H9 (cell line): ENCODE results near the gene DMD. TPM values are rescaled to one million over a fixed set of nuclear protein-coding genes. Genes with fewer than 3 reads are reported as not detected.

ENCODE experiments used
- DNase-seq: peaks from one replicate; pipeline ENCODE4 v3.0.0-alpha.2; 2017
- H2AFZ ChIP-seq: one replicate; pipeline ENCODE4 v1.6.1; 2013; ENCODE audit warnings: mild to moderate bottlenecking, low read length, control low read depth, moderate library complexity
- H2AK5ac ChIP-seq: 2 replicates; pipeline ENCODE4 v1.6.1; 2013; ENCODE audit warnings: low read length, control low read depth, mixed read lengths; ENCODE audit not compliant: insufficient read length
- H2BK120ac ChIP-seq: one replicate; pipeline ENCODE4 v1.6.1; 2013; ENCODE audit warnings: low read depth, mild to moderate bottlenecking, low read length, control low read depth, inconsistent platforms; ENCODE audit not compliant: poor library complexity, severe bottlenecking
- H2BK12ac ChIP-seq: 2 replicates; pipeline ENCODE4 v1.6.1; 2013; ENCODE audit warnings: low read length, control low read depth, mixed read lengths, low read depth; ENCODE audit not compliant: insufficient read length
- H2BK15ac ChIP-seq: 2 replicates; pipeline ENCODE4 v1.6.1; 2013; ENCODE audit warnings: low read depth, low read length, control low read depth
- H2BK20ac ChIP-seq: one replicate; pipeline ENCODE4 v1.6.1; 2013; ENCODE audit warnings: low read depth, mild to moderate bottlenecking, low read length, control low read depth, inconsistent platforms; ENCODE audit not compliant: poor library complexity, severe bottlenecking
- H2BK5ac ChIP-seq: 2 replicates; pipeline ENCODE4 v1.6.1; 2013; ENCODE audit warnings: low read length, control low read depth, mixed read lengths; ENCODE audit not compliant: insufficient read length
- H3K14ac ChIP-seq: 2 replicates; pipeline ENCODE4 v1.6.1; 2013; ENCODE audit warnings: low read length, control low read depth; ENCODE audit not compliant: insufficient read depth
- H3K18ac ChIP-seq: 2 replicates; pipeline ENCODE4 v1.6.1; 2013; ENCODE audit warnings: low read depth, mild to moderate bottlenecking, mixed read lengths, low read length, control low read depth; ENCODE audit not compliant: insufficient read length
- H3K23ac ChIP-seq: 2 replicates; pipeline ENCODE4 v1.6.1; 2013; ENCODE audit warnings: low read length, control low read depth, mixed read lengths, low read depth; ENCODE audit not compliant: insufficient read length
- H3K23me2 ChIP-seq: 2 replicates; pipeline ENCODE4 v1.6.1; 2013; ENCODE audit warnings: low read depth, mild to moderate bottlenecking, mixed read lengths, low read length, control low read depth; ENCODE audit not compliant: insufficient read length, poor library complexity, severe bottlenecking
- H3K27ac ChIP-seq: 2 replicates; pipeline ENCODE4 v1.5.1; 2013; ENCODE audit warnings: low read length, control low read depth, mixed read lengths, low read depth; ENCODE audit not compliant: insufficient read length
- H3K27me3 ChIP-seq: 2 replicates; pipeline ENCODE4 v1.6.1; 2013; ENCODE audit warnings: low read length, control low read depth, inconsistent platforms; ENCODE audit not compliant: insufficient read depth
- H3K4ac ChIP-seq: 2 replicates; pipeline ENCODE4 v1.6.1; 2013; ENCODE audit warnings: low read depth, mild to moderate bottlenecking, control low read depth, inconsistent platforms, low read length, moderate library complexity
- H3K4me1 ChIP-seq: 2 replicates; pipeline ENCODE4 v1.6.1; 2013; ENCODE audit warnings: low read length, control low read depth, inconsistent platforms; ENCODE audit not compliant: insufficient read depth
- H3K4me2 ChIP-seq: 2 replicates; pipeline ENCODE4 v1.6.1; 2013; ENCODE audit warnings: low read length, control low read depth, mixed read lengths; ENCODE audit not compliant: insufficient read length, insufficient read depth
- H3K56ac ChIP-seq: 2 replicates; pipeline ENCODE4 v1.6.1; 2013; ENCODE audit warnings: low read depth, mild to moderate bottlenecking, mixed read lengths, low read length, control low read depth; ENCODE audit not compliant: insufficient read length
- H3K79me1 ChIP-seq: 2 replicates; pipeline ENCODE4 v1.6.1; 2013; ENCODE audit warnings: low read depth, mild to moderate bottlenecking, moderate library complexity, low read length, control low read depth, inconsistent platforms; ENCODE audit not compliant: insufficient read depth, poor library complexity, severe bottlenecking
- H3K79me2 ChIP-seq: 2 replicates; pipeline ENCODE4 v1.6.1; 2013; ENCODE audit warnings: low read length, control low read depth, inconsistent platforms; ENCODE audit not compliant: insufficient read depth
- H3K9ac ChIP-seq: 2 replicates; pipeline ENCODE4 v1.6.1; 2013; ENCODE audit warnings: low read length, control low read depth, mixed read lengths; ENCODE audit not compliant: insufficient read length; ENCODE audit errors: extremely low read depth
- H3K9me3 ChIP-seq: one replicate; pipeline ENCODE4 v1.6.1; 2013; ENCODE audit warnings: low read depth, low read length, inconsistent platforms; ENCODE audit not compliant: control insufficient read depth
- H3T11ph ChIP-seq: one replicate; pipeline ENCODE4 v1.6.1; 2013; ENCODE audit warnings: mild to moderate bottlenecking, low read length, control low read depth, inconsistent platforms
- H4K20me1 ChIP-seq: one replicate; pipeline ENCODE4 v1.6.1; 2013; ENCODE audit not compliant: control insufficient read depth, insufficient read length, insufficient read depth
- H4K5ac ChIP-seq: 2 replicates; pipeline ENCODE4 v1.6.1; 2013; ENCODE audit warnings: low read depth, mild to moderate bottlenecking, mixed read lengths, low read length, control low read depth; ENCODE audit not compliant: insufficient read length
- H4K8ac ChIP-seq: replicated peaks from 2 replicates; pipeline ENCODE4 v1.6.1; 2013; ENCODE audit warnings: low read length, control low read depth, mixed read lengths, low read depth; ENCODE audit not compliant: insufficient read length
- H4K91ac ChIP-seq: 2 replicates; pipeline ENCODE4 v1.6.1; 2013; ENCODE audit warnings: low read depth, mild to moderate bottlenecking, moderate library complexity, mixed read lengths, low read length, control low read depth; ENCODE audit not compliant: insufficient read length
- H3K27ac Mint-ChIP-seq, 3 experiments: 2 replicates in 2 of 3; 3 replicates in 1 of 3; pipeline ENCODE4 v1.8.0; 2020 to 2021; ENCODE audit warnings: mixed read lengths in 3 of 3, mild to moderate bottlenecking in 1 of 3, moderate library complexity in 1 of 3
- H3K27me3 Mint-ChIP-seq: 2 replicates; pipeline ENCODE4 v1.8.0; 2021; ENCODE audit warnings: low read depth, mild to moderate bottlenecking, moderate library complexity, mixed read lengths
- H3K36me3 Mint-ChIP-seq, 3 experiments: 2 replicates in 2 of 3; 3 replicates in 1 of 3; pipeline ENCODE4 v1.8.0; 2020 to 2021; ENCODE audit warnings: low read depth in 3 of 3, mixed read lengths in 3 of 3; ENCODE audit not compliant: insufficient read depth in 1 of 3
- H3K4me1 Mint-ChIP-seq, 2 experiments: 2 replicates each; pipeline ENCODE4 v1.8.0; 2020; ENCODE audit warnings: mixed read lengths in 2 of 2
- H3K4me3 Mint-ChIP-seq, 2 experiments: 2 replicates in 1 of 2; 3 replicates in 1 of 2; pipeline ENCODE4 v1.8.0; 2020 to 2021; ENCODE audit warnings: mild to moderate bottlenecking in 2 of 2, mixed read lengths in 2 of 2, moderate library complexity in 1 of 2
- H3K9me3 Mint-ChIP-seq, 2 experiments: 2 replicates in 1 of 2; 3 replicates in 1 of 2; pipeline ENCODE4 v1.8.0; 2020; ENCODE audit warnings: mild to moderate bottlenecking in 2 of 2, mixed read lengths in 2 of 2, moderate library complexity in 1 of 2
- WGBS: extraction: QIAGEN DNeasy Blood & Tissue Kit; methylation state at CpG from one replicate; pipeline ENCODE4 v1.1.7; 2013; ENCODE audit warnings: missing lambda C conversion rate, low lambda C conversion rate, mixed read lengths; ENCODE audit not compliant: insufficient read length; ENCODE audit errors: extremely low coverage; 5-methylcytosine and 5-hydroxymethylcytosine counted together
- total RNA-seq: library from RNA; stranded (reverse); gene quantifications from 2 replicates; pipeline ENCODE4 v1.2.1, GENCODE V29; 2021
- TF ChIP-seq, protein P1 (sequence below): fragments of 200-600 bp; sonication (generic); conservative IDR thresholded peaks from 3 replicates; pipeline ENCODE4 v1.8.0; 2021; ENCODE audit warnings: antibody characterized with exemption, mild to moderate bottlenecking

The DMD gene
- total RNA-seq, 1 experiment from 2014 or later = 3.8 TPM

DNA sequence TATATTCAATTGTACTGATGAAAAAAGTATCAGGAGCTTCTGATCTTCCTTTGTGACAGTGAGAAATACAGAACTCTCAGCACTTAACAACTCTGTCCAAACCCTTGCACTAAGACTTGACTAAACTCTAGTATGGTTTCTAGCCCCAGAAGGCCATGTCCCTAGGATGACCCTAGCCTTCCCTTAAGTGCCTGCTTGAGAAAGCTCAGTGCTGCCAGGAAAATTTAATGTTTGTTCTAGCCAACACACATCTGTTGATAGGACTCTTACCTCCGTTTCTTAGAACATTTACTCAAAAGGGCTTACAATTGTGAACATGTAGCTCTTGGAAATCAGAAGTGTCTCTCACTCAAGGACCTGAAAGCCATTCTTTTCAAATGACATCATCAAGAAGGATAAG, 1084.4 kb downstream of the DMD start:
- H3K27me3 Mint-ChIP-seq = no peaks in the 10 kb centered on the region; the same call in none of the 2 replicates
- TF ChIP-seq, protein P1, sequence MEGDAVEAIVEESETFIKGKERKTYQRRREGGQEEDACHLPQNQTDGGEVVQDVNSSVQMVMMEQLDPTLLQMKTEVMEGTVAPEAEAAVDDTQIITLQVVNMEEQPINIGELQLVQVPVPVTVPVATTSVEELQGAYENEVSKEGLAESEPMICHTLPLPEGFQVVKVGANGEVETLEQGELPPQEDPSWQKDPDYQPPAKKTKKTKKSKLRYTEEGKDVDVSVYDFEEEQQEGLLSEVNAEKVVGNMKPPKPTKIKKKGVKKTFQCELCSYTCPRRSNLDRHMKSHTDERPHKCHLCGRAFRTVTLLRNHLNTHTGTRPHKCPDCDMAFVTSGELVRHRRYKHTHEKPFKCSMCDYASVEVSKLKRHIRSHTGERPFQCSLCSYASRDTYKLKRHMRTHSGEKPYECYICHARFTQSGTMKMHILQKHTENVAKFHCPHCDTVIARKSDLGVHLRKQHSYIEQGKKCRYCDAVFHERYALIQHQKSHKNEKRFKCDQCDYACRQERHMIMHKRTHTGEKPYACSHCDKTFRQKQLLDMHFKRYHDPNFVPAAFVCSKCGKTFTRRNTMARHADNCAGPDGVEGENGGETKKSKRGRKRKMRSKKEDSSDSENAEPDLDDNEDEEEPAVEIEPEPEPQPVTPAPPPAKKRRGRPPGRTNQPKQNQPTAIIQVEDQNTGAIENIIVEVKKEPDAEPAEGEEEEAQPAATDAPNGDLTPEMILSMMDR = no peak

More for the DNA sequence above, 1084.4 kb downstream of the DMD start:
- Histone ChIP-seq H3K4ac (no peak overlapping the region), H4K20me1 (no peaks in the 10 kb centered on the region), H3K18ac (no peak overlapping the region), H3K27ac (no peak overlapping the region), H4K91ac (no peak overlapping the region), H2BK12ac (no peak overlapping the region), H3T11ph (no peak overlapping the region), H4K8ac (no peak overlapping the region), H2AK5ac (no peak overlapping the region), H3K79me1 (no peaks in the 10 kb centered on the region), H3K4me2 (no peak overlapping the region), H2BK15ac (no peak overlapping the region), H3K56ac (no peak overlapping the region), H3K9ac (no peak overlapping the region), H4K5ac (no peak overlapping the region), H3K4me1 (no peaks in the 10 kb centered on the region), H2BK20ac (no peak overlapping the region), H3K27me3 (no peaks in the 10 kb centered on the region), H3K9me3 (no peaks in the 10 kb centered on the region), H3K14ac (no peak overlapping the region), H2BK120ac (no peak overlapping the region), H2BK5ac (no peak overlapping the region), H3K23ac (no peak overlapping the region), H3K23me2 (no peaks in the 10 kb centered on the region), H3K79me2 (no peaks in the 10 kb centered on the region), H2AFZ (no peak overlapping the region)
- H3K27ac Mint-ChIP-seq = no peak overlapping the region; a peak in 1 of 7 replicates
- H3K9me3 Mint-ChIP-seq = peaks cover 37 to 46% of the 10 kb centered on the region in 2 experiments
- peaks cover 0 to 3% (median 0%) of the 10 kb centered on the region in 3 experiments; a peak in 2 of 7 replicates for H3K36me3 Mint-ChIP-seq
- DNase-seq = no peak
- no peak overlapping the region for H3K4me3 Mint-ChIP-seq
- WGBS = no CpG with 5 or more reads among the region's 1 CpG
- H3K4me1 Mint-ChIP-seq = no peaks in the 10 kb centered on the region
